Activated CD8-positive, alpha-beta memory T cell treated with anti-CD3 and anti-CD28 coated beads for 48 hours (primary cell): ENCODE measurements around the gene SH3BGRL2.
"Not testable (repeated sequence)": the region's sequence is repeated elsewhere in the genome, so short reads cannot be mapped to it uniquely, and the experiment has no call there.

Source experiments
- DNase-seq, 3 experiments: peaks; one replicate each; pipeline ENCODE4 v3.0.0-alpha.2; 2020; ENCODE audit warnings: low read depth in 2 of 3, low spot score in 2 of 3

The SH3BGRL2 gene

GRCh38 chr6:79648328-79648727 lies 17.2 kb downstream of the SH3BGRL2 start:
- DNase-seq = no peak

GRCh38 chr6:79649016-79649415 lies 17.9 kb downstream of the SH3BGRL2 start:
- DNase-seq = no peak

GRCh38 chr6:79650950-79651349 lies 19.8 kb downstream of the SH3BGRL2 start:
- no peak for DNase-seq

GRCh38 chr6:79656134-79656533 lies 25.0 kb downstream of the SH3BGRL2 start:
- no peak for DNase-seq

- no peak for DNase-seq
Observed at GRCh38 chr6:79657238-79657637, 26.1 kb downstream of the SH3BGRL2 start.

GRCh38 chr6:79663655-79664054 lies 32.5 kb downstream of the SH3BGRL2 start:
- DNase-seq = not testable (repeated sequence)

GRCh38 chr6:79665725-79666551 lies 34.8 kb downstream of the SH3BGRL2 start:
- DNase-seq = no peak

- no peak for DNase-seq
Observed at GRCh38 chr6:79666634-79667033, 35.5 kb downstream of the SH3BGRL2 start.

GRCh38 chr6:79668381-79668780 lies 37.3 kb downstream of the SH3BGRL2 start:
- DNase-seq = no peak

- DNase-seq = no peak
Observed at GRCh38 chr6:79669766-79670165, 38.6 kb downstream of the SH3BGRL2 start.

- DNase-seq = no peak
Observed at GRCh38 chr6:79670789-79671188, 39.7 kb downstream of the SH3BGRL2 start.

GRCh38 chr6:79671600-79672266 lies 40.6 kb downstream of the SH3BGRL2 start:
- DNase-seq = peak in 1 of 3 experiments; percentile 4

GRCh38 chr6:79672631-79673111 lies 41.5 kb downstream of the SH3BGRL2 start:
- no peak for DNase-seq

GRCh38 chr6:79673947-79674346 lies 42.8 kb downstream of the SH3BGRL2 start:
- no peak for DNase-seq

- DNase-seq = no peak
Observed at GRCh38 chr6:79676785-79677736, 45.9 kb downstream of the SH3BGRL2 start.

GRCh38 chr6:79682682-79683081 lies 51.6 kb downstream of the SH3BGRL2 start:
- DNase-seq = not testable (repeated sequence)

GRCh38 chr6:79684876-79685275 lies 53.7 kb downstream of the SH3BGRL2 start:
- DNase-seq = no peak

GRCh38 chr6:79686707-79687309 lies 55.7 kb downstream of the SH3BGRL2 start:
- no peak for DNase-seq

- no peak for DNase-seq
Observed at GRCh38 chr6:79687759-79688158, 56.6 kb downstream of the SH3BGRL2 start.

GRCh38 chr6:79694156-79694555 lies 63.0 kb downstream of the SH3BGRL2 start:
- DNase-seq = no peak
